GM06990 (cell line): Measurements from ENCODE around the gene JAKMIP3.
"Not testable (repeated sequence)": the region's sequence is repeated elsewhere in the genome, so short reads cannot be mapped to it uniquely, and the experiment has no call there.

ENCODE experiments used
- DNase-seq: peaks from one replicate; pipeline ENCODE4 v3.0.0-alpha.2; 2011; ENCODE audit not compliant: insufficient read length; ENCODE audit errors: extremely low read depth
- H3K27me3 ChIP-seq: replicated peaks from 2 replicates; pipeline ENCODE4 v1.6.0; 2011; ENCODE audit warnings: low read length; ENCODE audit not compliant: control insufficient read depth, insufficient read depth
- H3K36me3 ChIP-seq: 2 replicates; pipeline ENCODE4 v1.5.1; 2011; ENCODE audit warnings: low read length; ENCODE audit not compliant: control insufficient read depth, insufficient read depth
- H3K4me3 ChIP-seq: replicated peaks from 2 replicates; pipeline ENCODE4 v1.5.1; 2011; ENCODE audit warnings: low read depth, mild to moderate bottlenecking, control low read depth, low read length
- CTCF ChIP-seq: IDR thresholded peaks from 2 replicates; pipeline ENCODE4 v1.5.1; 2011; ENCODE audit warnings: low read length, control low read depth, mild to moderate bottlenecking, inconsistent platforms; ENCODE audit not compliant: insufficient read depth, poor library complexity, severe bottlenecking

Gene JAKMIP3

GRCh38 chr10:132075909-132076577 is 10.3 kb downstream of the JAKMIP3 start:
- Histone ChIP-seq H3K36me3 (no peaks in the 10 kb centered on the region), H3K4me3 (no peak overlapping the region), H3K27me3 (no peaks in the 10 kb centered on the region)
- no peak for TF ChIP-seq CTCF
- no peak for DNase-seq

- H3K36me3 ChIP-seq: no peaks in the 10 kb centered on the region
- no peaks in the 10 kb centered on the region for H3K27me3 ChIP-seq
- H3K4me3 ChIP-seq: no peak overlapping the region
- DNase-seq: no peak
- TF ChIP-seq CTCF: no peak
These were observed 10.9 kb downstream of the JAKMIP3 start for GRCh38 chr10:132076578-132077081.

- Histone ChIP-seq H3K4me3 (no peak overlapping the region), H3K36me3 (no peaks in the 10 kb centered on the region), H3K27me3 (no peaks in the 10 kb centered on the region)
- DNase-seq: no peak
- no peak for TF ChIP-seq CTCF
These were observed 11.3 kb downstream of the JAKMIP3 start for GRCh38 chr10:132077091-132077490.

- Histone ChIP-seq H3K27me3 (no peaks in the 10 kb centered on the region), H3K36me3 (no peaks in the 10 kb centered on the region), H3K4me3 (no peak overlapping the region)
- TF ChIP-seq CTCF: no peak
- DNase-seq: no peak
These were observed 13.1 kb downstream of the JAKMIP3 start for GRCh38 chr10:132078746-132079345.

GRCh38 chr10:132084384-132084783 is 18.6 kb downstream of the JAKMIP3 start:
- not testable (repeated sequence) for H3K4me3 ChIP-seq, H3K36me3 ChIP-seq, DNase-seq, H3K27me3 ChIP-seq

GRCh38 chr10:132093236-132093635 is 27.5 kb downstream of the JAKMIP3 start:
- not testable (repeated sequence) for H3K27me3 ChIP-seq, DNase-seq, H3K4me3 ChIP-seq, H3K36me3 ChIP-seq
